Measurements from ENCODE around the gene LHFPL6.

Gene LHFPL6

DNA sequence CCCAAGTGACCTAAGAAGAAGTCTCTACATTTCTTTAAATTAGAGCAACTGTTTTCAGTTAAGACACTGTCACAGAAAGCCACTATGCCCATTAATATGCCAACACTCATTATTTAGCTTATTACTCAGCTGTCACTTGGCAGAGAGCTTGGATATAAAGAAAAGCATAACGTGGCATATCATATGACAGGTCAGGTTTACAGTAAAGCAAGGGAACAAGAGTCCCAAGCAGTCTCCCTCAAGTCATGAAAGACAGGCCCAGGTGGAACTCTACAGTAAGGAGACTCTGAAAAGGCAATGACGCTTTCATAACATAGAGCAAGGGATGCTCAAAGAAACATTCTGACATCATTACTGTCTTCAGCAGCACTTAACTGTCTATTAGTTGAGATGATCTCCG is 6.3 kb downstream of the LHFPL6 start:
- DNase-seq (ENCODE audit: insufficient read length, low spot score) (no peak), FAIRE-seq (no peak)

DNA sequence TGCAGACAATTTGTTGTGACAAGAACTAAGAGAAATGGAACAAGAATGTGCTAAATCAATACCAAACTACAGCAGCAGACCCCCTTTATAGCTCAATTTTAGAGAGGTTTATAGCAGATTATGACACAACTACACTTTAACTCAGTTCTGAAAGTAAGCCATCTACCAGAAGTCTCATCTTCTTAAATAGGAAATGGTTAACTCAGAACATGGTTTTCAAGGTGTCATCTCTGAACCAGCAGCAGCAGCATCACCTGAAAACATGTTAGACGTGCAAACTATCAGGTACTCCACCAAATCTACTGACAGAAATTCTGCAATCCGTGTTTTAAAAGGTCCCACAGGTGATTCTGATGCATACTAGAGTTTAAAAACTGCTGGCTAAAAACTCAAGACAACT is 6.8 kb downstream of the LHFPL6 start:
- DNase-seq (ENCODE audit: insufficient read length, low spot score) (no peak), FAIRE-seq (no peak)

DNA sequence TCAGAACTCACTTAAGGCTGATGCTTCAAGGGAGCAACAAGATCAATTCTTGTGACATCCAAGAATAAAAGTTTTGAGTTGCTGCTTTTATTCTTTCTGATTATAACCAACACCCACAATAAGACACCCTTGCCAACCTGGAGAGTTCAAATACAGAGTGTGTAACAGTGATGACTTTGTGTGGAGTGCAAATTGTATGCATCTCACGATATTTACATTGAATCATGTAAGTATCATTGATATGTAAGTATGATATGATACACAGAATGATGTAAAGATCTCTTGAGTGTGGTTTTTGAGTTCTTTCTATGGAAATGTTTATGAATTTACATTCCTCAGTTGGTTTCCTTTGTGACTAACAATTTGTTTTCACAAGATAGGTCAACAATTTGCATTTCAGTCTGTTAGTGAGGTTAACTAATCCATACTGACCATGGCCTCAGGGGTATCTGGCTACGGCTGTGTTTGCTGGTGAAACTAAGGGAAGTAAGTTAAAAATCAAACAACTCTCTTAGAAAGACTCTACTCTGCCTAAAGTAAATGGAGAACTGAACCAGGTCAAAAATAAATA is 12.4 kb downstream of the LHFPL6 start:
- FAIRE-seq (no peak), DNase-seq (ENCODE audit: insufficient read length, low spot score) (no peak)

- FAIRE-seq (no peak), DNase-seq (ENCODE audit: insufficient read length, low spot score) (no peak)
Measured at GRCh38 chr13:39588384-39588783, 14.6 kb downstream of the LHFPL6 start.

GRCh38 chr13:39587939-39588338 is 15.1 kb downstream of the LHFPL6 start:
- no peak for DNase-seq (ENCODE audit: insufficient read length, low spot score)
- no peak for FAIRE-seq

GRCh38 chr13:39586958-39587605 is 15.9 kb downstream of the LHFPL6 start:
- no peak for FAIRE-seq

GRCh38 chr13:39586151-39586550 is 16.8 kb downstream of the LHFPL6 start:
- FAIRE-seq (no peak), DNase-seq (ENCODE audit: insufficient read length, low spot score) (no peak)

More at GRCh38 chr13:39586958-39587605, 15.9 kb downstream of the LHFPL6 start:
- no peak for DNase-seq (ENCODE audit: insufficient read length, low spot score)

- no peak for FAIRE-seq
- DNase-seq (ENCODE audit: insufficient read length, low spot score): no peak
Measured at GRCh38 chr13:39585219-39585618, 17.8 kb downstream of the LHFPL6 start.

- DNase-seq (ENCODE audit: insufficient read length, low spot score): no peak
- FAIRE-seq: no peak
Measured at GRCh38 chr13:39580881-39581575, 22.0 kb downstream of the LHFPL6 start.

- no peak for FAIRE-seq
- DNase-seq (ENCODE audit: insufficient read length, low spot score): no peak
Measured at GRCh38 chr13:39578821-39579291, 24.1 kb downstream of the LHFPL6 start.

- DNase-seq (ENCODE audit: insufficient read length, low spot score): no peak
Measured at GRCh38 chr13:39577838-39578491, 25.0 kb downstream of the LHFPL6 start.

DNA sequence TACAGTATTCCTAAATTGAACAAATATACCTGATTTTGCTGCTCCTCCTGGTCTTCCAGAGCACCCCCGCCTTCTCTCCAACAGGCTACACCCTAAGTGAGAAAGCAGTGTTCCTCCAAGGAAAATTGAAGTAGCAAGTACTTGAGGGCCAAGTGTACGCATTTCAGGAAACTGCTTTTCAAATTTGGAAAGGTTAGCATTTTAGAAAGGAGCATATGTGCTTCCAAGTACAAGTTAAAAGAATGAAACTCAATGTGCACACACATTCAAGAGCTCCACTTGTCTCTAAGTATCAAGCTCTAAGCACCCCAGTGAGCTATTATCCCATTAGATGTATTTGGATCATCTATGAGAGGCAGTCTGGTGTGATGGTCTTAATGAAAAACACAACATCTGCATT is 25.8 kb downstream of the LHFPL6 start:
- no peak for DNase-seq (ENCODE audit: insufficient read length, low spot score)
- FAIRE-seq: no peak

More at GRCh38 chr13:39577838-39578491, 25.0 kb downstream of the LHFPL6 start:
- FAIRE-seq: no peak

DNA sequence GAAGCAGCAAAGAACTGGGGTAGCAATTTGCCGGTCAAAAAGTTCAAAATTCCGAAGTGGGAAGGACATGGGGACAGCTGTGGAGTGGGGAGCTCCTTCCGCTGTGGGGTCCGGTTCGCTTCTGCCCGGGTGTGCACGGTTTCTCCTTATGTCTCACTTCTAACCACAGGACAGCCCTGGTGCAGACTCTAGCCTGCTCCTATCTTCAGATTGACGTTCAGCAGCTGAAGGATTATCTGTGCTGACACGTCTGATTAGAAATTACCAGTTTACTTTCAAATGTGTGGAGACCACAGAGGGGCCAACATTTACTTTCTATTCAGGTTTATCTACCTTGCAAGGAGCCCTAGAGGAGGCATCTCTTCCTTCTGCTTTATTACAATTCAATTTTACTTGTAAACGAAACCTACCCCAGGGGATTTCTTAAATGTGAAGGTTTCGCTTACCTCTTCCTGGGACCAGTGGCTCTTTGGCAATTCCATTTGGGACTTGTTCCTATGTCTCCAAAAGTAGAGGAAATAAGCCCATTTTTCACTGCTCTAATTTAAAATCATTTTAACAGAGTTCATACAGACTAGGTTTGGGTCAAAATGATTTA is 27.3 kb downstream of the LHFPL6 start:
- DNase-seq (ENCODE audit: insufficient read length, low spot score) (no peak), FAIRE-seq (no peak)

- FAIRE-seq: no peak
- DNase-seq (ENCODE audit: insufficient read length, low spot score): no peak
Measured at GRCh38 chr13:39571502-39572092, 31.4 kb downstream of the LHFPL6 start.

DNA sequence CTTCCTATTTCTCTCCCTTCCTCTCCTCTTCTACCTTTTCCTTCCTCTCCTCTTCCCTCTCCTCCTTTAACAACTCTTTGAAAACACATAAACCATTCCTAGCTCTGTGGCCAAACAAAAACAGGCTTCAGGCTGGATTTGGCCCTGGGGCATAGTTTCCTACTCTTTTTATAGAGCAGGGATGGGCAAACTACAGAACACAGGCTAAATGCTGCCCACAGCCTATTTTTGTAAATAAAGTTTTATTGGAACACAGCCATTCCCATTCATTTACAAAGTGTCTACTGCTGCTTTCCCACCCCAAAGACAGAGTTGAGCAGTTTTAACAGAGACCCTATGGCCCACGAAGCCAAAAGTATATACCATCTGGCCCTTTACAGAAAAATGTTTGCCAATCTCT is 35.4 kb downstream of the LHFPL6 start:
- FAIRE-seq: no peak
- no peak for DNase-seq (ENCODE audit: insufficient read length, low spot score)

GRCh38 chr13:39566216-39566869 is 36.6 kb downstream of the LHFPL6 start:
- DNase-seq (ENCODE audit: insufficient read length, low spot score): no peak
- no peak for FAIRE-seq

DNA sequence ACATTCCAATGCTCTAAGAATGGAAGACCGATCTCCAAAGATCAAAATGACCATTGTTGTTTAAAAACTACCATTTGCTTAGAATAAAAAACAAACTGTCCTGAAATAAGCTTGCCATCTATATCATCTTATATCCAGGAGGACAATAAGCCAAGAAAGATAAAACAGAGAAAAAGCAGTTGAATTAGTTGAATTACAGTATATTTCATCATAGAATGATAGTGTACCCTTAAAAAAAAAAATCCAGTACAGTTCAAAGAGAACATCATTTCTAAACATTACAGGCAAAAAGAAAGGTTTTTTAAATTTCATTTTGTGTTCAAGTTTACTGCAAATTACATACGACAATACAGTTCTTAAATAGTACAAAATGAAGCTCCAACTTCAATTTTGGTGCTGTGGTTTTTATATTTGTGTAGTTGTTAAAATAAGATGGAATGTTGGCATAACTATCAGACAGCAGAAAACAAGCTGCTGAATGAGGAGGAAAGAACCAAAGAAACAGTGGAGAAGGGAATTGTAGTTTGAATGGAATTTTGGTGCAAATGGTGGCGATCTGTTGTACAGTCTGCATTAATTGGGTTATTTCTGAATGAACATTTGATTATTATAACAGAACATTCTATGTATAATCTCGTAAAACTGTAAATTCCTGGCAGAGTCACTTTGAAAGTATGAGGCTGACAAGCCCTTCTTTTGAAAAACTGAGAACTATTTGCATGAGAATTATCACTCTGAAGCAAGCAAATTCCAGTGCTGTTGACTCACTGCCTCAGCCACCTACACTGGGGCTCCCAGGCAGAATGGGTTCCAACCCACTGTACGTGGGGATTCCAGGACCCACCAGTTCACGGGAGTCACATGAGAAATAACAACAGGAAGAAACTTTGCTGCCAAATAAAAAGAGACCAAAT is 37.7 kb downstream of the LHFPL6 start:
- no peak for FAIRE-seq
- peak; percentile 56 for DNase-seq (ENCODE audit: insufficient read length, low spot score)

GRCh38 chr13:39563470-39563735 is 39.6 kb downstream of the LHFPL6 start:
- FAIRE-seq (no peak), DNase-seq (ENCODE audit: insufficient read length, low spot score) (no peak)

DNA sequence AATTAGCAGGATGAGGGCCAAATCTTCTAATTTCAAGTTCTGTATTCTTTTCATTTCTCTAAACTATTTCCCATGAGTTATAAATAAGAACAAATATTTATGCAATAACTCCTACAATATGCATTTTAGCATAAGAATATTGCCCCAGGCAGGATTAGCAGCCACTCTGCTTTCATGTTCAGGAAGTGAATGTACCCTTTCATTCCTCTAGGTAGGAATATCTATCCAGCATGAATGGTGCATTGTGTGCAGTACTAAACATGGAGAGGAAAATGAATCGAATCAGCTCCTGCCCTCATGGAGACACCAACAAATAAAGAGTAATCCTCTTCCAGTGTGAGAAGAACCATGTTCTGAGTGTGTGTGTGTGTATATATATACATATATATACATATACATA is 41.0 kb downstream of the LHFPL6 start:
- DNase-seq (ENCODE audit: insufficient read length, low spot score) (no peak), FAIRE-seq (no peak)

Data from HTR-8/SVneo (cell line).